Cardiac muscle cell (in vitro differentiated cells and primary cell): ENCODE data around the gene KIAA1671. TPM values are rescaled to one million over a fixed set of nuclear protein-coding genes. Genes with fewer than 3 reads are reported as not detected.

Experiments
- DNase-seq, 2 donors: peaks; one replicate each; pipeline versions ENCODE4 v3.0.0 to v3.0.0-alpha.2; 2010 to 2017; ENCODE audit warnings: low read depth in 1 of 2, low spot score in 1 of 2
- H3K27ac ChIP-seq: fragments of 200-600 bp; sonication (generic); 2 replicates; pipeline ENCODE4 v1.5.1; 2016
- H3K27me3 ChIP-seq: fragments of 200-600 bp; sonication (generic); 2 replicates; pipeline ENCODE4 v1.6.0; 2016; ENCODE audit warnings: control low read depth
- H3K36me3 ChIP-seq: fragments of 200-600 bp; sonication (generic); 2 replicates; pipeline ENCODE4 v1.5.1; 2016; ENCODE audit warnings: control low read depth
- H3K4me1 ChIP-seq: fragments of 200-600 bp; sonication (generic); 2 replicates; pipeline ENCODE4 v1.8.1; 2017; ENCODE audit warnings: low read depth, mild to moderate bottlenecking, mixed run types
- H3K4me3 ChIP-seq: fragments of 200-600 bp; sonication (generic); 2 replicates; pipeline ENCODE4 v1.5.1; 2016; ENCODE audit warnings: mild to moderate bottlenecking
- H3K9me3 ChIP-seq: fragments of 200-600 bp; sonication (generic); 2 replicates; pipeline ENCODE4 v1.5.1; 2017; ENCODE audit warnings: low read depth, mild to moderate bottlenecking, control low read depth
- CTCF ChIP-seq: IDR thresholded peaks from 2 replicates; pipeline ENCODE4 v1.5.1; 2012; ENCODE audit warnings: low read depth, mild to moderate bottlenecking, low read length
- polyA plus RNA-seq: library from polyadenylated mRNA; unstranded; fragments of >200 nt; fragmentation: Nextera tagmentation; extraction: Ambion mirVana; gene quantifications from 2 replicates; pipeline ENCODE4 v1.2.1, GENCODE V29; 2016
- total RNA-seq: library from RNA; depleted of rRNA; stranded (reverse); fragments of >200 nt; gene quantifications from 2 replicates; pipeline ENCODE4 v1.2.3, GENCODE V29; 2016

Gene KIAA1671
- total and polyA plus RNA-seq, 2 experiments from 2014 or later = 10.9 to 37.3 TPM

- H3K4me3 ChIP-seq = no peak overlapping the region
- no peaks in the 10 kb centered on the region for H3K9me3 ChIP-seq
- DNase-seq = no peak
- H3K36me3 ChIP-seq = no peaks in the 10 kb centered on the region
- H3K27me3 ChIP-seq = no peaks in the 10 kb centered on the region
- H3K4me1 ChIP-seq = no peaks in the 10 kb centered on the region
- H3K27ac ChIP-seq = no peak overlapping the region
- TF ChIP-seq CTCF = no peak
Observed at GRCh38 chr22:25092119-25092518, 139.6 kb downstream of the KIAA1671 start.

- no peaks in the 10 kb centered on the region for H3K36me3 ChIP-seq
- H3K9me3 ChIP-seq = no peaks in the 10 kb centered on the region
- H3K4me3 ChIP-seq = no peak overlapping the region
- TF ChIP-seq CTCF = no peak
- DNase-seq = no peak
- no peaks in the 10 kb centered on the region for H3K4me1 ChIP-seq
- no peaks in the 10 kb centered on the region for H3K27me3 ChIP-seq
- H3K27ac ChIP-seq = no peak overlapping the region
Observed at GRCh38 chr22:25094579-25094978, 142.1 kb downstream of the KIAA1671 start.

GRCh38 chr22:25095869-25096268 lies 143.4 kb downstream of the KIAA1671 start:
- no peak for DNase-seq
- Histone ChIP-seq H3K36me3 (no peaks in the 10 kb centered on the region), H3K9me3 (no peaks in the 10 kb centered on the region), H3K27me3 (no peaks in the 10 kb centered on the region), H3K4me3 (no peak overlapping the region), H3K4me1 (peaks cover 2% of the 10 kb centered on the region), H3K27ac (no peak overlapping the region)
- TF ChIP-seq CTCF = no peak

- no peak for DNase-seq
- Histone ChIP-seq H3K4me3 (no peak overlapping the region), H3K36me3 (no peaks in the 10 kb centered on the region), H3K27ac (no peak overlapping the region), H3K4me1 (peaks cover 3% of the 10 kb centered on the region), H3K27me3 (no peaks in the 10 kb centered on the region), H3K9me3 (no peaks in the 10 kb centered on the region)
- no peak for TF ChIP-seq CTCF
Observed at GRCh38 chr22:25096638-25097405, 144.3 kb downstream of the KIAA1671 start.

GRCh38 chr22:25098445-25099081 lies 146.0 kb downstream of the KIAA1671 start:
- Histone ChIP-seq H3K9me3 (no peaks in the 10 kb centered on the region), H3K36me3 (no peaks in the 10 kb centered on the region), H3K27ac (no peak overlapping the region), H3K4me3 (no peak overlapping the region), H3K4me1 (peaks cover 3% of the 10 kb centered on the region), H3K27me3 (no peaks in the 10 kb centered on the region)
- DNase-seq = no peak
- TF ChIP-seq CTCF = no peak
